Measurements from ENCODE around the gene INTS2. TPM values are rescaled to one million over a fixed set of nuclear protein-coding genes. Genes with fewer than 3 reads are reported as not detected.

INTS2 gene
- total RNA-seq, 3 donors from 2014 or later (not counting 1 experiment from before 2014, with no cell fraction given), result 14.2 to 21.0 (median 14.6) TPM

DNA sequence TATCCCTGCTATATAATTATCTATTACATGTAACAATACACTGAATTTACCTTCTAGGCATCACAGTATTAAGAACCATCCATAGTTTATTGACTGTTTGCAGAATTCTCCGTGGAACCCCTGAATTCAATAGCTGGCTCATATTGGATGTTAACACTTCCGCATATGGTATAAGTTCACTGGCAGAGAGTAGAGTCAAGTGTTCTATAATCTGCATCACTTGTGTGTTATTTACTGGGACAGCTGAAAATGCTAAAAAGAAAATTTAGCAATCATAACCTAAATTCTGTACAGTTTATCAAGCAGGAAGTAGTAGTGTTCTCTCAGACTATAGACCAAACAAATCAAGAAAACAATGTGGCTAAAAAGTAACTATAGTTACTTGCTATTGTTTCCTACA lies 49.9 kb downstream of the INTS2 start:
- TF ChIP-seq CTCF (IDR thresholded peaks at IDR 0.05), result no peak
- no peak overlapping the region for H3K4me3 ChIP-seq (ENCODE audit: low read length)
- H3K36me3 Mint-ChIP-seq, result no peaks in the 10 kb centered on the region
- H3K27ac Mint-ChIP-seq, result no peak overlapping the region
- no peaks in the 10 kb centered on the region for H3K4me1 ChIP-seq (ENCODE audit: control insufficient read depth, insufficient read depth, low read length)
- H3K27me3 Mint-ChIP-seq (ENCODE audit: low read depth in 2 of 2), result no peaks in the 10 kb centered on the region
- H3K4me1 Mint-ChIP-seq, result no peaks in the 10 kb centered on the region
- 100% methylated on average over 2 of the region's 2 CpGs for WGBS (ENCODE audit: insufficient coverage)
- H3K36me3 ChIP-seq (ENCODE audit: control insufficient read depth, insufficient read depth, low read length), result peaks cover 35% of the 10 kb centered on the region
- no peaks in the 10 kb centered on the region for H3K9me3 ChIP-seq (ENCODE audit: control insufficient read depth, insufficient read depth, low read length)
- no peak overlapping the region for H3K27ac ChIP-seq (ENCODE audit: low read length)
- intact Hi-C loops (cut with micrococcal nuclease), result no loop called here
- no peaks in the 10 kb centered on the region for H3K27me3 ChIP-seq (ENCODE audit: control insufficient read depth, insufficient read depth, low read length)
- H3K4me3 Mint-ChIP-seq, result no peak overlapping the region
- ATAC-seq, result no peak
- no peaks in the 10 kb centered on the region for H3K9me3 Mint-ChIP-seq
- no peak for DNase-seq

GRCh38 chr17:61875804-61876203 lies 52.0 kb downstream of the INTS2 start:
- H3K4me1 ChIP-seq (ENCODE audit: control insufficient read depth, insufficient read depth, low read length), result no peaks in the 10 kb centered on the region
- Mint-ChIP-seq H3K4me3 (no peak overlapping the region), H3K4me1 (no peaks in the 10 kb centered on the region), H3K27ac (no peak overlapping the region), H3K9me3 (no peaks in the 10 kb centered on the region), H3K36me3 (no peaks in the 10 kb centered on the region), H3K27me3 (ENCODE audit: low read depth in 2 of 2) (no peaks in the 10 kb centered on the region)
- no peak for ATAC-seq
- DNase-seq, result no peak
- H3K27me3 ChIP-seq (ENCODE audit: control insufficient read depth, insufficient read depth, low read length), result no peaks in the 10 kb centered on the region
- intact Hi-C loops (cut with micrococcal nuclease), result no loop called here
- 100% methylated on average over 2 of the region's 3 CpGs for WGBS (ENCODE audit: insufficient coverage)
- no peaks in the 10 kb centered on the region for H3K9me3 ChIP-seq (ENCODE audit: control insufficient read depth, insufficient read depth, low read length)
- H3K36me3 ChIP-seq (ENCODE audit: control insufficient read depth, insufficient read depth, low read length), result peaks cover 31% of the 10 kb centered on the region
- TF ChIP-seq CTCF (IDR thresholded peaks at IDR 0.05), result no peak
- no peak overlapping the region for H3K4me3 ChIP-seq (ENCODE audit: low read length)
- no peak overlapping the region for H3K27ac ChIP-seq (ENCODE audit: low read length)

DNA sequence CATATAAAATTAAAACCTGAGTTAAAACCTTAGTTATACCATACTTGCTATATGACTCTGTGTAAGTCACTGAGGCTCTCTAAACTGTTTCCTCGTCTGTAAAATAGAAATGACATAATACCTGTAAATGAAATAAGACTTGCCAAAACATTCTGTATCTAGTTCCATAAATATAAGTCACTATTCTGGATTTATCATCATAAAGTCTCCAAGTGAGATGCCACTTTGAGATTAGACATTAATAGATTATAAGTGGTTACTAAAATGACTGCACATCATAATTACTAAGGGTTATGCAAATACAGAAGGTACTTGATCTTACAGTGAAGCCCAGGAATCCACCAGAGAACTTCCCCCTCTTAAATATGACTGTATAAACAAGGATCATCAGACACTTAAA lies 52.5 kb downstream of the INTS2 start:
- Mint-ChIP-seq H3K4me1 (no peaks in the 10 kb centered on the region), H3K4me3 (no peak overlapping the region), H3K27ac (no peak overlapping the region), H3K9me3 (no peaks in the 10 kb centered on the region), H3K36me3 (no peaks in the 10 kb centered on the region), H3K27me3 (ENCODE audit: low read depth in 2 of 2) (no peaks in the 10 kb centered on the region)
- Histone ChIP-seq H3K27ac (ENCODE audit: low read length) (no peak overlapping the region), H3K9me3 (ENCODE audit: control insufficient read depth, insufficient read depth, low read length) (no peaks in the 10 kb centered on the region), H3K4me3 (ENCODE audit: low read length) (no peak overlapping the region), H3K36me3 (ENCODE audit: control insufficient read depth, insufficient read depth, low read length) (peaks cover 33% of the 10 kb centered on the region), H3K4me1 (ENCODE audit: control insufficient read depth, insufficient read depth, low read length) (no peaks in the 10 kb centered on the region), H3K27me3 (ENCODE audit: control insufficient read depth, insufficient read depth, low read length) (no peaks in the 10 kb centered on the region)
- intact Hi-C loops (cut with micrococcal nuclease), result no loop called here
- no peak for ATAC-seq
- no peak for TF ChIP-seq CTCF (IDR thresholded peaks at IDR 0.05)
- no CpG with 5 or more reads among the region's 1 CpG for WGBS (ENCODE audit: insufficient coverage)
- DNase-seq, result no peak

DNA sequence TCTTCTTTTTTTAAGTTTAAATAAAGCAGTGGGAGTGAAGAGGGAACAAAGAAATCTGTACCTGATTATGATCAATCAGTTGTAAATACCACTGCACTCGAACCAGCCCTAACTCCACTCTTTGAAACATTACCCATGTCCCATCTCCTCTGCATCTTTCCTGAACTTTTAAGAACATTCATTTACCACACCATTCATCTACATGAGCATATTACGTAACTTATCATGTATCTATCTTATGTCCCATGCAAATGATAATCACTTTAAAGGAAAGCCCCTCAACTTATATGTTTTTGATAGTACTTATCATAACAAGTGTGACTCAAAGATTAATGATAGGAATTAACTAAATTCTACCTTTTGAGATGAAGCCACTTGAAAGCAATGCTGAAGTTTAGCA lies 53.7 kb downstream of the INTS2 start:
- H3K4me1 ChIP-seq (ENCODE audit: control insufficient read depth, insufficient read depth, low read length), result no peaks in the 10 kb centered on the region
- H3K4me3 ChIP-seq (ENCODE audit: low read length), result no peak overlapping the region
- Mint-ChIP-seq H3K4me3 (no peak overlapping the region), H3K27ac (no peak overlapping the region), H3K36me3 (no peaks in the 10 kb centered on the region), H3K4me1 (no peaks in the 10 kb centered on the region), H3K9me3 (no peaks in the 10 kb centered on the region), H3K27me3 (ENCODE audit: low read depth in 2 of 2) (no peaks in the 10 kb centered on the region)
- intact Hi-C loops (cut with micrococcal nuclease), result no loop called here
- DNase-seq, result no peak
- no peak for TF ChIP-seq CTCF (IDR thresholded peaks at IDR 0.05)
- H3K27me3 ChIP-seq (ENCODE audit: control insufficient read depth, insufficient read depth, low read length), result no peaks in the 10 kb centered on the region
- H3K9me3 ChIP-seq (ENCODE audit: control insufficient read depth, insufficient read depth, low read length), result no peaks in the 10 kb centered on the region
- no peak for ATAC-seq
- no peak overlapping the region for H3K27ac ChIP-seq (ENCODE audit: low read length)
- 100% methylated on average over 1 of the region's 2 CpGs for WGBS (ENCODE audit: insufficient coverage)
- H3K36me3 ChIP-seq (ENCODE audit: control insufficient read depth, insufficient read depth, low read length), result peaks cover 39% of the 10 kb centered on the region
